Loucy (cell line): ENCODE results near the gene PTPRT.

Source experiments
- H2AFZ ChIP-seq: fragments of 200-600 bp; sonication (generic); 2 replicates; pipeline ENCODE4 v1.6.0; 2016; ENCODE audit warnings: antibody characterized with exemption, mild to moderate bottlenecking, low read length, moderate library complexity
- H3F3A ChIP-seq: fragments of 200-600 bp; 2 replicates; pipeline ENCODE4 v1.6.0; 2016; ENCODE audit warnings: antibody characterized with exemption, low read depth, mild to moderate bottlenecking
- H3K27me3 ChIP-seq: fragments of 200-600 bp; sonication (generic); 2 replicates; pipeline ENCODE4 v1.6.1; 2014; ENCODE audit warnings: low read length, mild to moderate bottlenecking; ENCODE audit not compliant: insufficient read depth, poor library complexity, severe bottlenecking
- H3K36me3 ChIP-seq: fragments of 200-600 bp; sonication (generic); 2 replicates; pipeline ENCODE4 v1.6.1; 2016; ENCODE audit warnings: low read length; ENCODE audit not compliant: insufficient read depth
- H3K4me1 ChIP-seq: fragments of 200-600 bp; sonication (generic); 2 replicates; pipeline ENCODE4 v1.5.1; 2014; ENCODE audit warnings: low read length, mild to moderate bottlenecking; ENCODE audit not compliant: insufficient read depth, poor library complexity, severe bottlenecking
- H3K4me2 ChIP-seq: fragments of 200-600 bp; sonication (generic); 2 replicates; pipeline ENCODE4 v1.6.0; 2014; ENCODE audit warnings: antibody characterized with exemption, low read length, low read depth, mild to moderate bottlenecking; ENCODE audit not compliant: poor library complexity, severe bottlenecking
- H3K4me3 ChIP-seq: fragments of 200-600 bp; sonication (generic); 2 replicates; pipeline ENCODE4 v1.5.1; 2014; ENCODE audit warnings: low read length, mild to moderate bottlenecking, mixed read lengths; ENCODE audit not compliant: poor library complexity, severe bottlenecking
- H3K79me2 ChIP-seq: fragments of 200-600 bp; sonication (generic); 2 replicates; pipeline ENCODE4 v1.6.1; 2014; ENCODE audit warnings: low read length; ENCODE audit not compliant: insufficient read depth
- H3K9ac ChIP-seq: fragments of 200-600 bp; sonication (generic); 2 replicates; pipeline ENCODE4 v1.6.0; 2014; ENCODE audit warnings: mild to moderate bottlenecking, low read depth, low read length, moderate library complexity; ENCODE audit not compliant: poor library complexity, severe bottlenecking
- H3K9me2 ChIP-seq: fragments of 200-600 bp; sonication (generic); replicated peaks from 2 replicates; pipeline ENCODE4 v1.6.1; 2016; ENCODE audit warnings: low read depth, low read length, mixed read lengths
- H3K9me3 ChIP-seq: fragments of 200-600 bp; sonication (generic); 2 replicates; pipeline ENCODE4 v1.6.1; 2014; ENCODE audit warnings: mild to moderate bottlenecking, antibody characterized with exemption, low read length, low read depth; ENCODE audit not compliant: insufficient read depth
- H4K20me1 ChIP-seq: fragments of 200-600 bp; sonication (generic); 2 replicates; pipeline ENCODE4 v1.6.0; 2014; ENCODE audit warnings: antibody characterized with exemption, low read length, mild to moderate bottlenecking; ENCODE audit not compliant: insufficient read depth, poor library complexity, severe bottlenecking
- CTCF ChIP-seq: fragments of 200-600 bp; sonication (generic); conservative IDR thresholded peaks from 2 replicates; pipeline ENCODE4 v1.5.1; 2014; ENCODE audit warnings: mild to moderate bottlenecking, antibody characterized with exemption, low read length
- EZH2phosphoT487 ChIP-seq: fragments of 200-600 bp; IDR thresholded peaks from 2 replicates; pipeline ENCODE4 v1.6.1; 2018; ENCODE audit warnings: antibody characterized with exemption, mild to moderate bottlenecking, moderate library complexity, borderline replicate concordance

PTPRT gene

GRCh38 chr20:42159808-42160207 is 1029.9 kb downstream of the PTPRT start:
- TF ChIP-seq CTCF: no peak
- no peak for TF ChIP-seq EZH2phosphoT487
- H3K27me3 ChIP-seq: no peaks in the 10 kb centered on the region
- H3K9me2 ChIP-seq: no peaks in the 10 kb centered on the region
- H3K9me3 ChIP-seq: no peaks in the 10 kb centered on the region
- H2AFZ ChIP-seq: no peak overlapping the region
- H3F3A ChIP-seq: no peaks in the 10 kb centered on the region
- no peak overlapping the region for H3K9ac ChIP-seq
- H4K20me1 ChIP-seq: no peaks in the 10 kb centered on the region
- no peaks in the 10 kb centered on the region for H3K79me2 ChIP-seq
- no peaks in the 10 kb centered on the region for H3K4me1 ChIP-seq
- H3K36me3 ChIP-seq: no peaks in the 10 kb centered on the region
- no peak overlapping the region for H3K4me2 ChIP-seq
- no peak overlapping the region for H3K4me3 ChIP-seq

GRCh38 chr20:42158272-42158671 is 1031.4 kb downstream of the PTPRT start:
- Histone ChIP-seq H3K4me2 (no peak overlapping the region), H3F3A (no peaks in the 10 kb centered on the region), H3K27me3 (no peaks in the 10 kb centered on the region), H2AFZ (no peak overlapping the region), H3K4me3 (no peak overlapping the region), H3K36me3 (no peaks in the 10 kb centered on the region), H3K9ac (no peak overlapping the region), H3K9me2 (no peaks in the 10 kb centered on the region), H4K20me1 (no peaks in the 10 kb centered on the region), H3K79me2 (no peaks in the 10 kb centered on the region), H3K9me3 (no peaks in the 10 kb centered on the region), H3K4me1 (no peaks in the 10 kb centered on the region)
- no peak for TF ChIP-seq CTCF
- no peak for TF ChIP-seq EZH2phosphoT487

- Histone ChIP-seq H3K9me3 (no peaks in the 10 kb centered on the region), H3F3A (no peaks in the 10 kb centered on the region), H4K20me1 (no peaks in the 10 kb centered on the region)
Measured at GRCh38 chr20:42155586-42155985, 1034.1 kb downstream of the PTPRT start.

More at GRCh38 chr20:42155586-42155985, 1034.1 kb downstream of the PTPRT start:
- no peaks in the 10 kb centered on the region for H3K9me2 ChIP-seq
- no peaks in the 10 kb centered on the region for H3K27me3 ChIP-seq
- no peak overlapping the region for H3K4me3 ChIP-seq
- no peak for TF ChIP-seq CTCF
- no peak for TF ChIP-seq EZH2phosphoT487
- no peak overlapping the region for H3K9ac ChIP-seq
- no peak overlapping the region for H3K4me2 ChIP-seq
- no peaks in the 10 kb centered on the region for H3K79me2 ChIP-seq
- H2AFZ ChIP-seq: no peak overlapping the region
- H3K4me1 ChIP-seq: no peaks in the 10 kb centered on the region
- H3K36me3 ChIP-seq: no peaks in the 10 kb centered on the region
